Measurements from ENCODE around the gene MLEC.

The MLEC gene

GRCh38 chr12:120693848-120694247, 6.9 kb downstream of the MLEC start:
- no peak for DNase-seq

GRCh38 chr12:120696626-120697025, 9.7 kb downstream of the MLEC start:
- no peak for DNase-seq

GRCh38 chr12:120697344-120697743, 10.4 kb downstream of the MLEC start:
- no peak for DNase-seq

GRCh38 chr12:120698665-120699064, 11.7 kb downstream of the MLEC start:
- DNase-seq = no peak

- DNase-seq = no peak
Measured at GRCh38 chr12:120699553-120699952, 12.6 kb downstream of the MLEC start.

GRCh38 chr12:120700886-120701285, 13.9 kb downstream of the MLEC start:
- no peak for DNase-seq

- DNase-seq = no peak
Measured at GRCh38 chr12:120702637-120703036, 15.7 kb downstream of the MLEC start.

- DNase-seq = no peak
Measured at GRCh38 chr12:120703311-120703942, 16.5 kb downstream of the MLEC start.

GRCh38 chr12:120705618-120706017, 18.7 kb downstream of the MLEC start:
- DNase-seq = no peak

GRCh38 chr12:120706029-120706428, 19.1 kb downstream of the MLEC start:
- DNase-seq = no peak

- no peak for DNase-seq
Measured at GRCh38 chr12:120708651-120709050, 21.7 kb downstream of the MLEC start.

- peak; percentile 89 for DNase-seq
Measured at GRCh38 chr12:120710031-120710804, 23.3 kb downstream of the MLEC start, which contains the start of gene UNC119B. Gene UNC119B, plus strand, starts transcription at chr12:120710458. Its CDS starts 17 bp downstream, at chr12:120710475.

GRCh38 chr12:120710805-120711296, 23.9 kb downstream of the MLEC start:
- peak; percentile 62 for DNase-seq

GRCh38 chr12:120711411-120711810, 24.5 kb downstream of the MLEC start:
- no peak for DNase-seq

- no peak for DNase-seq
Measured at GRCh38 chr12:120712610-120713009, 25.7 kb downstream of the MLEC start.

GRCh38 chr12:120713861-120714482, 27.0 kb downstream of the MLEC start:
- DNase-seq = peak; percentile 76

- no peak for DNase-seq
Measured at GRCh38 chr12:120718055-120718454, 31.1 kb downstream of the MLEC start.

GRCh38 chr12:120719072-120719471, 32.1 kb downstream of the MLEC start:
- no peak for DNase-seq

GRCh38 chr12:120719496-120720233, 32.7 kb downstream of the MLEC start:
- no peak for DNase-seq

GRCh38 chr12:120720234-120720986, 33.5 kb downstream of the MLEC start:
- no peak for DNase-seq

- no peak for DNase-seq
Measured at GRCh38 chr12:120720987-120721801, 34.2 kb downstream of the MLEC start.
